Liver (tissue), 9 donors: ENCODE results near the gene GOLGA7B. TPM values are rescaled to one million over a fixed set of nuclear protein-coding genes. Genes with fewer than 3 reads are reported as not detected.

Experiments used
- DNase-seq: peaks from one replicate; pipeline ENCODE4 v3.0.0-alpha.2; 2017; ENCODE audit warnings: low spot score
- H3K27ac ChIP-seq, 2 donors: one replicate each; pipeline ENCODE4 v1.7.0; 2013; ENCODE audit warnings: inconsistent platforms in 2 of 2, low read length in 2 of 2, control low read depth in 1 of 2, low read depth in 1 of 2, mild to moderate bottlenecking in 1 of 2
- H3K27me3 ChIP-seq, 4 donors: one replicate each; pipeline versions ENCODE4 v1.6.1 to v1.7.0; 2013; ENCODE audit warnings: low read length in 3 of 4, inconsistent platforms in 1 of 4, mild to moderate bottlenecking in 1 of 4, moderate library complexity in 1 of 4; ENCODE audit not compliant: control insufficient read depth in 4 of 4, insufficient read depth in 4 of 4
- H3K36me3 ChIP-seq, 4 donors: one replicate each; pipeline versions ENCODE4 v1.6.1 to v1.7.0; 2013; ENCODE audit warnings: low read length in 3 of 4, mild to moderate bottlenecking in 3 of 4, low read depth in 1 of 4, moderate library complexity in 1 of 4; ENCODE audit not compliant: control insufficient read depth in 4 of 4, insufficient read depth in 3 of 4
- H3K4me1 ChIP-seq, 4 donors: one replicate each; pipeline versions ENCODE4 v1.6.1 to v1.7.0; 2013; ENCODE audit warnings: low read length in 3 of 4, mild to moderate bottlenecking in 3 of 4, moderate library complexity in 1 of 4; ENCODE audit not compliant: control insufficient read depth in 4 of 4, insufficient read depth in 4 of 4
- H3K4me3 ChIP-seq, 3 donors: one replicate each; pipeline versions ENCODE4 v1.6.1 to v1.7.0; 2013; ENCODE audit warnings: low read length in 3 of 3, control low read depth in 1 of 3, low read depth in 1 of 3, mild to moderate bottlenecking in 1 of 3
- H3K9ac ChIP-seq, 2 donors: one replicate each; pipeline ENCODE4 v1.7.0; 2013; ENCODE audit warnings: low read length in 2 of 2, mild to moderate bottlenecking in 2 of 2, moderate library complexity in 2 of 2, control low read depth in 1 of 2, low read depth in 1 of 2
- H3K9me3 ChIP-seq, 4 donors: one replicate each; pipeline versions ENCODE4 v1.6.1 to v1.7.0; 2013; ENCODE audit warnings: low read length in 3 of 4; ENCODE audit not compliant: control insufficient read depth in 4 of 4
- ATF3 ChIP-seq: IDR thresholded peaks from 2 replicates; pipeline ENCODE4 v1.6.1; 2016; ENCODE audit warnings: antibody characterized with exemption
- CTCF ChIP-seq: fragments of 150-350 bp; IDR thresholded peaks from 2 replicates; pipeline ENCODE4 v1.5.1; 2017; ENCODE audit warnings: improper control_type of control experiment, low read depth, low read length; ENCODE audit not compliant: missing input control
- EGR1 ChIP-seq, 2 donors: IDR thresholded peaks; 2 replicates each; pipeline ENCODE4 v1.6.1; 2016 to 2018; ENCODE audit warnings: antibody characterized with exemption in 2 of 2, low read depth in 2 of 2
- FOXA1 ChIP-seq: IDR thresholded peaks from 2 replicates; pipeline ENCODE4 v1.6.1; 2016; ENCODE audit warnings: antibody characterized with exemption
- FOXA2 ChIP-seq: IDR thresholded peaks from 2 replicates; pipeline ENCODE4 v1.6.1; 2016; ENCODE audit warnings: antibody characterized with exemption
- GABPA ChIP-seq, 2 donors: IDR thresholded peaks in 1 of 2; conservative IDR thresholded peaks in 1 of 2; 2 replicates each; pipeline ENCODE4 v1.6.1; 2016; ENCODE audit warnings: antibody characterized with exemption in 2 of 2, mild to moderate bottlenecking in 1 of 2, moderate library complexity in 1 of 2
- HNF4A ChIP-seq, 2 donors: conservative IDR thresholded peaks; 2 replicates each; pipeline ENCODE4 v1.6.1; 2016; ENCODE audit warnings: antibody characterized with exemption in 2 of 2, mild to moderate bottlenecking in 2 of 2
- HNF4G ChIP-seq: IDR thresholded peaks from 2 replicates; pipeline ENCODE4 v1.6.1; 2016; ENCODE audit warnings: antibody characterized with exemption
- JUND ChIP-seq, 2 donors: IDR thresholded peaks; 2 replicates each; pipeline ENCODE4 v1.6.1; 2016; ENCODE audit warnings: antibody characterized with exemption in 2 of 2
- MAX ChIP-seq: IDR thresholded peaks from 2 replicates; pipeline ENCODE4 v1.6.1; 2016; ENCODE audit warnings: antibody characterized with exemption
- NR2F2 ChIP-seq: IDR thresholded peaks from 2 replicates; pipeline ENCODE4 v1.6.1; 2016; ENCODE audit warnings: antibody characterized with exemption
- RAD21 ChIP-seq, 2 donors: IDR thresholded peaks; 2 replicates each; pipeline ENCODE4 v1.6.1; 2016; ENCODE audit warnings: antibody characterized with exemption in 2 of 2, mild to moderate bottlenecking in 2 of 2
- REST ChIP-seq: IDR thresholded peaks from 2 replicates; pipeline ENCODE4 v1.6.1; 2016; ENCODE audit warnings: antibody characterized with exemption, mild to moderate bottlenecking
- RXRA ChIP-seq, 2 donors: IDR thresholded peaks; 2 replicates each; pipeline ENCODE4 v1.6.1; 2017 to 2018; ENCODE audit warnings: antibody characterized with exemption in 2 of 2, mild to moderate bottlenecking in 1 of 2
- SP1 ChIP-seq: IDR thresholded peaks from 2 replicates; pipeline ENCODE4 v1.6.1; 2018; ENCODE audit warnings: antibody characterized with exemption, mild to moderate bottlenecking
- TAF1 ChIP-seq: conservative IDR thresholded peaks from 2 replicates; pipeline ENCODE4 v1.6.1; 2016; ENCODE audit warnings: antibody characterized with exemption, mild to moderate bottlenecking
- YY1 ChIP-seq: IDR thresholded peaks from 2 replicates; pipeline ENCODE4 v1.6.1; 2016; ENCODE audit warnings: antibody characterized with exemption, mild to moderate bottlenecking
- ZBTB33 ChIP-seq: IDR thresholded peaks from 2 replicates; pipeline ENCODE4 v1.6.1; 2016; ENCODE audit warnings: antibody characterized with exemption
- WGBS: extraction: QIAGEN DNeasy Blood & Tissue Kit; methylation state at CpG from one replicate; pipeline ENCODE4 v1.1.7; 2013; 5-methylcytosine and 5-hydroxymethylcytosine counted together
- polyA plus RNA-seq, 2 donors: library from polyadenylated mRNA; stranded (reverse) in 1 of 2; unstranded in 1 of 2; fragments of 200-250 nt in 1 of 2; fragments of >200 nt in 1 of 2; fragmentation: Nextera tagmentation in 1 of 2; extraction: Ambion mirVana in 1 of 2; gene quantifications; one replicate each; pipeline versions ENCODE4 v1.2.1 to v1.2.3, GENCODE V29; 2013 to 2015
- total RNA-seq, 2 donors: library from RNA; depleted of rRNA; stranded (reverse); fragments of >200 nt; gene quantifications; one replicate each; pipeline ENCODE4 v1.2.3, GENCODE V29; 2014
- donor health status: healthy.
- donor health status: healthy.
- donor health status: healthy.
- donor health status: healthy.
- donor health status: healthy.

GOLGA7B gene
- total and polyA plus RNA-seq, 4 donors: 0.05 to 0.63 (median 0.40) TPM

- TF ChIP-seq ATF3 (no peak), NR2F2 (no peak), ZBTB33 (no peak), EGR1 (IDR thresholded peaks at IDR 0.05; ENCODE audit: low read depth in 2 of 2) (no peak)
Observed at GRCh38 chr10:97910661-97911060, 61.0 kb downstream of the GOLGA7B start (continued).

- Histone ChIP-seq H3K4me3 (no peak overlapping the region), H3K27me3 (peaks cover 0 to 6% (median 0%) of the 10 kb centered on the region in 4 donors), H3K9ac (no peak overlapping the region), H3K27ac (no peak overlapping the region), H3K36me3 (no peaks in the 10 kb centered on the region), H3K9me3 (no peaks in the 10 kb centered on the region), H3K4me1 (peaks cover 0 to 7% (median under 1%) of the 10 kb centered on the region in 4 donors)
- 60% methylated on average over 5 of the region's 5 CpGs for WGBS
- DNase-seq: no peak
- no peak for TF ChIP-seq MAX
- TF ChIP-seq NR2F2: no peak
- no peak for TF ChIP-seq RAD21 (IDR thresholded peaks at IDR 0.05)
- TF ChIP-seq TAF1: no peak
- no peak for TF ChIP-seq FOXA2
- no peak for TF ChIP-seq FOXA1
- TF ChIP-seq ATF3: no peak
Observed at GRCh38 chr10:97911217-97911616, 61.6 kb downstream of the GOLGA7B start.

- no peaks in the 10 kb centered on the region for H3K36me3 ChIP-seq
- H3K4me1 ChIP-seq: peaks cover 0 to 7% (median under 1%) of the 10 kb centered on the region in 4 donors
- H3K4me3 ChIP-seq: no peak overlapping the region
- WGBS: 91% methylated on average over 2 of the region's 2 CpGs
- no peak for DNase-seq
- H3K27ac ChIP-seq: no peak overlapping the region
- H3K27me3 ChIP-seq: peaks cover 0 to 5% (median 0%) of the 10 kb centered on the region in 4 donors
- peak overlapping the region in 1 of 2 donors; percentile 14 for H3K9ac ChIP-seq
- H3K9me3 ChIP-seq: no peaks in the 10 kb centered on the region
- TF ChIP-seq HNF4A (conservative IDR thresholded peaks at IDR 0.05) (no peak), NR2F2 (no peak), JUND (IDR thresholded peaks at IDR 0.05) (no peak), RAD21 (IDR thresholded peaks at IDR 0.05) (no peak), ZBTB33 (no peak), REST (no peak), TAF1 (no peak), EGR1 (IDR thresholded peaks at IDR 0.05; ENCODE audit: low read depth in 2 of 2) (no peak), FOXA2 (no peak), HNF4G (no peak), FOXA1 (no peak), GABPA (IDR thresholded peaks at IDR 0.05 in 1 of 2, conservative IDR thresholded peaks at IDR 0.05 in 1 of 2) (no peak), ATF3 (no peak), MAX (no peak), YY1 (no peak), CTCF (no peak), RXRA (IDR thresholded peaks at IDR 0.05) (no peak), SP1 (no peak)
Observed at GRCh38 chr10:97913193-97913592, 63.5 kb downstream of the GOLGA7B start.
